ENCODE results near the gene RPL28.

RPL28 gene

GRCh38 chr19:55376241-55376933 is 9.3 kb upstream of the RPL28 start, which contains the start of gene TMEM190:
TMEM190 (plus strand) TSS chr19:55376826; CDS start chr19:55376854, 28 bp downstream.
- Histone ChIP-seq H3K27ac (ENCODE audit: low read length) (no peak within 1 kb of the TSS), H3K4me1 (ENCODE audit: low read length) (peaks cover 11% of the 10 kb centered on the region), H3K4me2 (ENCODE audit: low read length) (no peak within 1 kb of the TSS), H3K9ac (ENCODE audit: low read length) (no peak within 1 kb of the TSS), H2AFZ (ENCODE audit: low read depth, low read length) (no peak within 1 kb of the TSS), H3K27me3 (ENCODE audit: low read depth, low read length) (peaks cover 15% of the 10 kb centered on the region), H3K36me3 (replicated peaks; ENCODE audit: low read depth, low read length) (no peaks in the 10 kb centered on the region), H4K20me1 (ENCODE audit: insufficient read depth, low read length) (no peaks in the 10 kb centered on the region), H3K4me3 (ENCODE audit: low read length) (no peak within 1 kb of the TSS), H3K79me2 (ENCODE audit: low read length) (0 out of 2 replicates have a peak, but pooled peaks cover under 1% of the 10 kb centered on the region), H3K9me3 (ENCODE audit: insufficient read depth, low read length) (no peaks in the 10 kb centered on the region)
- TF ChIP-seq, protein P1, sequence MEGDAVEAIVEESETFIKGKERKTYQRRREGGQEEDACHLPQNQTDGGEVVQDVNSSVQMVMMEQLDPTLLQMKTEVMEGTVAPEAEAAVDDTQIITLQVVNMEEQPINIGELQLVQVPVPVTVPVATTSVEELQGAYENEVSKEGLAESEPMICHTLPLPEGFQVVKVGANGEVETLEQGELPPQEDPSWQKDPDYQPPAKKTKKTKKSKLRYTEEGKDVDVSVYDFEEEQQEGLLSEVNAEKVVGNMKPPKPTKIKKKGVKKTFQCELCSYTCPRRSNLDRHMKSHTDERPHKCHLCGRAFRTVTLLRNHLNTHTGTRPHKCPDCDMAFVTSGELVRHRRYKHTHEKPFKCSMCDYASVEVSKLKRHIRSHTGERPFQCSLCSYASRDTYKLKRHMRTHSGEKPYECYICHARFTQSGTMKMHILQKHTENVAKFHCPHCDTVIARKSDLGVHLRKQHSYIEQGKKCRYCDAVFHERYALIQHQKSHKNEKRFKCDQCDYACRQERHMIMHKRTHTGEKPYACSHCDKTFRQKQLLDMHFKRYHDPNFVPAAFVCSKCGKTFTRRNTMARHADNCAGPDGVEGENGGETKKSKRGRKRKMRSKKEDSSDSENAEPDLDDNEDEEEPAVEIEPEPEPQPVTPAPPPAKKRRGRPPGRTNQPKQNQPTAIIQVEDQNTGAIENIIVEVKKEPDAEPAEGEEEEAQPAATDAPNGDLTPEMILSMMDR (IDR thresholded peaks at IDR 0.05; ENCODE audit: low read depth, low read length): no peak
- no peak for TF ChIP-seq EZH2phosphoT487 (IDR thresholded peaks at IDR 0.05; ENCODE audit: low read depth)

GRCh38 chr19:55377356-55378131 is 8.2 kb upstream of the RPL28 start:
- Histone ChIP-seq H4K20me1 (ENCODE audit: insufficient read depth, low read length) (no peaks in the 10 kb centered on the region), H3K9ac (ENCODE audit: low read length) (no peak overlapping the region), H3K4me1 (ENCODE audit: low read length) (peaks cover 16% of the 10 kb centered on the region), H3K4me2 (ENCODE audit: low read length) (no peak overlapping the region), H3K27ac (ENCODE audit: low read length) (no peak overlapping the region), H3K27me3 (ENCODE audit: low read depth, low read length) (peaks cover 9% of the 10 kb centered on the region), H2AFZ (ENCODE audit: low read depth, low read length) (no peak overlapping the region), H3K4me3 (ENCODE audit: low read length) (no peak overlapping the region), H3K79me2 (ENCODE audit: low read length) (peaks cover 12% of the 10 kb centered on the region), H3K9me3 (ENCODE audit: insufficient read depth, low read length) (no peaks in the 10 kb centered on the region), H3K36me3 (replicated peaks; ENCODE audit: low read depth, low read length) (peaks cover 7% of the 10 kb centered on the region)
- TF ChIP-seq, protein P1 (IDR thresholded peaks at IDR 0.05; ENCODE audit: low read depth, low read length): no peak
- TF ChIP-seq EZH2phosphoT487 (IDR thresholded peaks at IDR 0.05; ENCODE audit: low read depth): no peak

GRCh38 chr19:55379174-55379573 is 6.6 kb upstream of the RPL28 start:
- TF ChIP-seq, protein P1 (IDR thresholded peaks at IDR 0.05; ENCODE audit: low read depth, low read length): no peak
- no peak for TF ChIP-seq EZH2phosphoT487 (IDR thresholded peaks at IDR 0.05; ENCODE audit: low read depth)

DNA sequence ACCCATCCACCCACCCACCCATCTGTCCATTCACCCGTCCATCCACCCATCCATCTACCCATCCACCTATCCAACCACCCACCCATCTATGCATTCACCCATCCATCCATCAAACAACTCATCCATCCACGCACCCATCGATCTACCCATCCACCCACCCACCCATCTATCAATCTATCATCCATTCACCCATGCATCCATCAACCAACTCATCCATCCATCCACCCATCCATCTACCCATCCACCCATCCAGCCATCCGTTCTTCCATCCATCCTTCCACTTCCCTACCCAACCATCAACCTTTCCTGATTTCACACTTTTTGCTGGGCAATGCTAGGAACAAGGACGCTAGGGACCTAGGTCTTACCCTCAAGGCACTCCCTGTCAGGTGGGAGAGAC is 3.7 kb upstream of the RPL28 start:
- TF ChIP-seq, protein P1 (IDR thresholded peaks at IDR 0.05; ENCODE audit: low read depth, low read length): no peak
- TF ChIP-seq EZH2phosphoT487 (IDR thresholded peaks at IDR 0.05; ENCODE audit: low read depth): no peak
- Histone ChIP-seq H3K4me1 (ENCODE audit: low read length) (peaks cover 23% of the 10 kb centered on the region), H3K4me3 (ENCODE audit: low read length) (no peak overlapping the region), H3K9ac (ENCODE audit: low read length) (no peak overlapping the region), H2AFZ (ENCODE audit: low read depth, low read length) (no peak overlapping the region), H3K36me3 (replicated peaks; ENCODE audit: low read depth, low read length) (peaks cover 23% of the 10 kb centered on the region), H4K20me1 (ENCODE audit: insufficient read depth, low read length) (peaks cover 10% of the 10 kb centered on the region), H3K4me2 (ENCODE audit: low read length) (peak overlapping the region; percentile 95; the same call in 1 of the 2 replicates), H3K27ac (ENCODE audit: low read length) (no peak overlapping the region), H3K27me3 (ENCODE audit: low read depth, low read length) (no peaks in the 10 kb centered on the region), H3K9me3 (ENCODE audit: insufficient read depth, low read length) (no peaks in the 10 kb centered on the region), H3K79me2 (ENCODE audit: low read length) (peaks cover 45% of the 10 kb centered on the region)

More at GRCh38 chr19:55379174-55379573, 6.6 kb upstream of the RPL28 start:
- Histone ChIP-seq H3K4me1 (ENCODE audit: low read length) (peaks cover 18% of the 10 kb centered on the region), H2AFZ (ENCODE audit: low read depth, low read length) (no peak overlapping the region), H3K9me3 (ENCODE audit: insufficient read depth, low read length) (no peaks in the 10 kb centered on the region), H4K20me1 (ENCODE audit: insufficient read depth, low read length) (no peaks in the 10 kb centered on the region), H3K4me3 (ENCODE audit: low read length) (no peak overlapping the region), H3K27ac (ENCODE audit: low read length) (no peak overlapping the region), H3K27me3 (ENCODE audit: low read depth, low read length) (0 out of 2 replicates have a peak, but pooled peaks cover under 1% of the 10 kb centered on the region), H3K9ac (ENCODE audit: low read length) (no peak overlapping the region), H3K79me2 (ENCODE audit: low read length) (peaks cover 23% of the 10 kb centered on the region), H3K36me3 (replicated peaks; ENCODE audit: low read depth, low read length) (peaks cover 11% of the 10 kb centered on the region), H3K4me2 (ENCODE audit: low read length) (no peak overlapping the region)
